ENCODE data around the gene HCN1.
"Not testable (repeated sequence)": the region's sequence is repeated elsewhere in the genome, so short reads cannot be mapped to it uniquely, and the experiment has no call there.

HCN1 gene

DNA sequence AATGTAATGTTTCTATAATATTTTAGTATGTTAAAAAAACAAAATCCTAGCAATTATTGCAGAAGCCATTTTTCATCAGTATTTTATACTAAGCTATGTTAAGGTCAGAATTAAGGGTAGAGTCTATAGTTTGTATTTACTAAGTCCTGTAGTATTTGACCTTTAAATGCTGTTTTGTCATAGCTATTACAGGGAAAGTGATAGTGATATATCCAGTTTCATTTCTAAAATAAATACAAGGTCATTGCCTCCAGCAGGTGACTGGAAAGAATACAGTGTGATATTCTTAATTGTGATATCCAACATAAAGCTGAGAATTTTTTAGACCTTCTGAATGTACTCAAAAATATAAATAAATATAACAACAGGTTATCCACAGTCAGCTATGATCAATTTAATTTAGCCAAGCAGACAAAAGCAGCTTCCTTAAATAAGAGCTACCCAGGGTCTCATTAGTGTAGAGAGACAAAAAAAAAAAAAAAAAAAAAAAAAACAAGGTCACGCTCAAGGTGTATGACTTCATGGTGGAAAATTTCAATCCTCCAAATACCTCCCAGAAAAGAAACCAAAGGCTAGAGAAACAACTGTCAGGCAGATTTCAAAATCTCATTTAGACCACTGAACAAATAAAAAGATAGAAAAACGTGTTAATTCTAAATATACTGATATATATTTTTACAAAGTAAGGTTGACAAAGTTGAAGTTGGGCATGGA, 278.7 kb downstream of the HCN1 start:
- no peak for DNase-seq (ENCODE audit: low read depth in 2 of 2)

- no peak for DNase-seq (ENCODE audit: low read depth in 2 of 2)
These were observed 281.3 kb downstream of the HCN1 start for GRCh38 chr5:45414620-45415573.

GRCh38 chr5:45411971-45412612, 284.1 kb downstream of the HCN1 start:
- DNase-seq (ENCODE audit: low read depth in 2 of 2): no peak

GRCh38 chr5:45410304-45410995, 285.7 kb downstream of the HCN1 start:
- DNase-seq (ENCODE audit: low read depth in 2 of 2): no peak

GRCh38 chr5:45408067-45408466, 288.1 kb downstream of the HCN1 start:
- no peak for DNase-seq (ENCODE audit: low read depth in 2 of 2)

GRCh38 chr5:45402804-45403455, 293.2 kb downstream of the HCN1 start:
- DNase-seq (ENCODE audit: low read depth in 2 of 2): no peak

DNA sequence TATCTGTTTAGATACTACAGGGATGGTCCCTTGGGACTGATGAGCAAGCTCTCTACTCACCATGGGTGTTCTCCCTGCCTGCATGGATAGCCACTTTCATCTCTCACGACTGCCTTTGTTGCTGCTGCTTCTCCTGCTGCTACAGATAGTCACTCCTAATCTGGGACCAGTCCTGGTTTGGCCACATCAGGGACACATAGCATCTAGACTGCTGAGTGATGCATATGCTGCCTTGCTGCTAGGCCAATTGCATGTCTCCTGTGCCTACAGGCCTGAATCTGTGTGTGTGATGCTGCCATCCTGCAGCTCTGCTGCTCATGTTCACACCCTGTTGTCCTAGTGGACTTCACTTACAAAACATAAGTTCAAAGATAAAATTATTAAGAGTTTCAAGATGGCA, 297.1 kb downstream of the HCN1 start:
- DNase-seq (ENCODE audit: low read depth in 2 of 2): no peak

GRCh38 chr5:45385321-45386058, 310.7 kb downstream of the HCN1 start:
- DNase-seq (ENCODE audit: low read depth in 2 of 2): no peak

DNA sequence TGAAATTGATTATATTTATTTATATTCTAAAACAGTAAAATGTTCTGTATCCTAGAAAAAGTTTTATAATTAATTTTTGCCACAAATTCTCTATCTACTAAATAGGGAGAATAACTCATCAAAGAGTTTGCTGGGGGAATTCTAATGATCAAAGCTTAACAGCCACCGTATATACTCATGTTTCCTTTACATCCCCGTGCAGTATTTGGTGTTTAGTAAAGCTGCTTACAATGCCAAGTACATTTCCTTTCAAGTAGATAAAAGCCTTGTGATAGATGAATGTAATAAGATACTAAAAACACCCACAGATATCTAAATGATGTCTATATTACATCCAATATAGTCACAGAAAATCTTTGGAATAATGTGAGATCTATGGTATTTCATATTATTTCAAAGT, 312.2 kb downstream of the HCN1 start:
- no peak for DNase-seq (ENCODE audit: low read depth in 2 of 2)

DNA sequence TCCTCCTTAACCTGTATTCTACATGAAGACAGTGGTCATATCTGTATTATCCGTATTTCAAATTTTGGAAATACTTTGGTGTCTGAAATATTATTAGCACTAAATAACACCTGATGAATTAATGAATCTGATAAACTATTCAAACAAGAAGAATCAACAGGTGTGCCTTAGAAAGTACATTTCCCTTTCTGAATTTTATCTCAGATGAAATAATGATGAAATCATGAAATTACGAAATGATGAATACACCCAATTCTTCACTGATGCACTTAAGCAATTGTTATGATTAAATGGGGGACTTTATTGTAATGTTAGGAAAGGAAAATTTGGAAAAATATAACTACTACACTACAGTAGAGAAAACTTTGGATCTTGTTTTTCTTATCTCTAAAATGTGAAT, 313.6 kb downstream of the HCN1 start:
- DNase-seq (ENCODE audit: low read depth in 2 of 2): no peak

GRCh38 chr5:45376417-45376816, 319.8 kb downstream of the HCN1 start:
- DNase-seq (ENCODE audit: low read depth in 2 of 2): no peak

DNA sequence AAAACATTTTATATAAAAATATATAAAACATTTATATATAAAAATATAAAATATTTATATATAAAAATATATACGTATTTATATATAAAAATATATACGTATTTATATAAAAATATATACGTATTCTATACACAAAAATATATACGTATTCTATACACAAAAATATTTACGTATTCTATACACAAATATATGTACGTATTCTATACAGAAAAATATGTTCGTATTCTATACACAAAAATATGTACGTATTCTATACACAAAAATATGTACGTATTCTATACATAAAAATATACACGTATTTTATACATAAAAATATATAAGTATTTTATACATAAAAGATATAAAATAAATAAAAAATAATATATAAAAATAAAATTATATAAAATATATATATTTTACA, 323.6 kb downstream of the HCN1 start:
- no peak for DNase-seq (ENCODE audit: low read depth in 2 of 2)

GRCh38 chr5:45371423-45371822, 324.8 kb downstream of the HCN1 start:
- DNase-seq (ENCODE audit: low read depth in 2 of 2): not testable (repeated sequence)

- DNase-seq (ENCODE audit: low read depth in 2 of 2): no peak
These were observed 340.8 kb downstream of the HCN1 start for GRCh38 chr5:45355189-45355992.

GRCh38 chr5:45336464-45336863, 359.7 kb downstream of the HCN1 start:
- DNase-seq (ENCODE audit: low read depth in 2 of 2): no peak

- DNase-seq (ENCODE audit: low read depth in 2 of 2): no peak
These were observed 360.2 kb downstream of the HCN1 start for GRCh38 chr5:45335978-45336377.

DNA sequence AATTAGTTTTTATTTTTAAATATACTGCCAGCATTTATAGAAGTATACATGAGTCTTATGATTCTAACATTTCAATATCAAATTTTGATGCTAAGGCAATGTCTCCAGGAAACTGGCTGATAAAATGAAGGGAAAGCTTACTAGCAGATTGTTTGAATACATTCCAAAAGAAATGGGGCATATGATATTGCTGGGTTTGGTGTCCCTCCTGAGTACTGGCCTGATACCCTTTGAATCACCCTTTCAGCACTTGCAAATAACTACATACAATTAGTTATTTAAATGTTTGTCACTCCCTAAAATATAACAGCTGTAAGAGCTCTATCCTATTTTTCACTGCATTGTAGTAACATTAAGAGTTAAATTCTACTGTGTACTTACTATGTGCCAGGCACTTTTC, 360.8 kb downstream of the HCN1 start:
- no peak for DNase-seq (ENCODE audit: low read depth in 2 of 2)

DNA sequence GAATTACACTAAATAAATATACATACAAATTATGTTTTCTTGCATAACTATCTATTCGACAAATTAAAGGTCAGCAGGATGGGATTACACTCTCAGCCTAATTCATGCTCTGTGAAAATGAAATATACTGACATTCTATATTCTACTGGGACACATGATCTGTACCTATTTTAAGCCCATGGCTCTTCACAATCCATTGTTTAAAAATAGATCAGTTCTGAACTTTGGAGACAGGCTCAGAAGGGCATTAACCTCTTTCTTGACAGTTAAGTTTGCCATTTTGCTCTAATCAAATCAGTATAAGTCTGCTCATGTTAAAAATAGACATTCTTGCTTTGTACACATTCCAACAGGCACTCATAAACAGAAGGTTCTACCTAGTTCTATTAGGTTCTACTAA, 361.2 kb downstream of the HCN1 start:
- no peak for DNase-seq (ENCODE audit: low read depth in 2 of 2)

GRCh38 chr5:45312627-45313026, 383.6 kb downstream of the HCN1 start:
- not testable (repeated sequence) for DNase-seq (ENCODE audit: low read depth in 2 of 2)

- DNase-seq (ENCODE audit: low read depth in 2 of 2): no peak
These were observed 400.9 kb downstream of the HCN1 start for GRCh38 chr5:45295231-45295630.
